Activated naive CD4-positive, alpha-beta T cell treated with anti-CD3 and anti-CD28 coated beads, Interleukin-2, amount 50 U/mL, for 72 hours (primary cell): ENCODE data around the gene LIX1. TPM values are rescaled to one million over a fixed set of nuclear protein-coding genes. Genes with fewer than 3 reads are reported as not detected.
"Not testable (repeated sequence)": the region's sequence is repeated elsewhere in the genome, so short reads cannot be mapped to it uniquely, and the experiment has no call there.

ENCODE experiments used
- ATAC-seq, 2 donors: fragments of 150-1000 bp; cut with Tn5 transposase; 2 replicates each; pipeline ENCODE4 v1.10.0; 2021; ENCODE audit warnings: mild to moderate bottlenecking in 2 of 2, moderate library complexity in 2 of 2
- DNase-seq, 2 donors: peaks; one replicate each; pipeline ENCODE4 v3.0.0; 2021 to 2022; ENCODE audit warnings: low spot score in 2 of 2
- H3K27ac Mint-ChIP-seq, 2 donors: one replicate each; pipeline ENCODE4 v1.8.0; 2022; ENCODE audit warnings: mild to moderate bottlenecking in 2 of 2, mixed read lengths in 2 of 2
- H3K36me3 Mint-ChIP-seq, 2 donors: one replicate each; pipeline ENCODE4 v1.8.0; 2022; ENCODE audit warnings: mixed read lengths in 2 of 2
- H3K9me3 Mint-ChIP-seq, 2 donors: one replicate each; pipeline ENCODE4 v1.8.0; 2022; ENCODE audit warnings: mixed read lengths in 2 of 2
- total RNA-seq, 2 donors: library from RNA; stranded (reverse); gene quantifications; one replicate each; pipeline ENCODE4 v1.2.3, GENCODE V29; 2022

Gene LIX1
- total RNA-seq, 2 donors from 2014 or later, result not detected

DNA sequence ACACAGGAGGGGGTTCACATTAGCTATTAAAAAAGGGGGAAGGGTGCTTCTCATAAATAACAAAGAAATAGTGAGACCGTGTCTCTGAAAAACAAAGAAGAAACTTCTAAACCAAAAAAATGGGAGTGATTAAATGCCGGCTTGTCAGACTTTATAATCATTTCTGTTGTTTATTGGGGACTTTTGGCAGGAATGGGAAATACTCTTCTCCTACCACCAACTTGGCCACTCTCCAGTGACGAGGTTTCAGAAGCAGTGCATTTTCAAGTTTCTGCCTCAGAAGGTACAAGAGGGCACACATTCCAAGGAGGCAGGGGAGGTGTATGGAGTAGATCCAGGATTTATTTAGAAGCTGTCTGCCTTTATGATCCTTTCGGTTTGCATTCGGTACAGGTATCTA lies 46.2 kb downstream of the LIX1 start:
- Mint-ChIP-seq H3K27ac (no peak overlapping the region), H3K9me3 (no peaks in the 10 kb centered on the region), H3K36me3 (no peaks in the 10 kb centered on the region)
- ATAC-seq (no peak), DNase-seq (no peak)

DNA sequence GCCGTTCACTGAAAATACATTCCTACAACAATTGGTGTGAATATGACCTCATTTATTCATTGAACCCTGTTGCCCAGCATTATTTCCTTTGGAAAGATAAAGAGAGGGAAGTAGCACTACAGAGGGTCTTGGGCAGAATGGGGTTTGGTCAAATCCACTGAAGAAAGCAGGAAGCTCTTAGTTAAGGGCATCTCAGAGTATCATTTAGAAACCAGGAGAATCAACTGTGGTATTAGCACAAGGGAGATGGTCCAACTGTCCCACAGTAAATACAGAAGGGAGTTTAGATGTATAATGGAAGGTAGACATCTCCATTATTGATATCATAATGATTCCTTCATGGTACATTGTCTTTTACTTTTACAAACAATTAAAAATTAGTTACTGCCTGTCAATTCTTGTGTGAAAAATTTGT lies 47.1 kb downstream of the LIX1 start:
- Mint-ChIP-seq H3K27ac (peak overlapping the region; percentile 36 to 37), H3K36me3 (no peaks in the 10 kb centered on the region), H3K9me3 (no peaks in the 10 kb centered on the region)
- peak; percentile 48 to 60 for ATAC-seq
- no peak for DNase-seq

DNA sequence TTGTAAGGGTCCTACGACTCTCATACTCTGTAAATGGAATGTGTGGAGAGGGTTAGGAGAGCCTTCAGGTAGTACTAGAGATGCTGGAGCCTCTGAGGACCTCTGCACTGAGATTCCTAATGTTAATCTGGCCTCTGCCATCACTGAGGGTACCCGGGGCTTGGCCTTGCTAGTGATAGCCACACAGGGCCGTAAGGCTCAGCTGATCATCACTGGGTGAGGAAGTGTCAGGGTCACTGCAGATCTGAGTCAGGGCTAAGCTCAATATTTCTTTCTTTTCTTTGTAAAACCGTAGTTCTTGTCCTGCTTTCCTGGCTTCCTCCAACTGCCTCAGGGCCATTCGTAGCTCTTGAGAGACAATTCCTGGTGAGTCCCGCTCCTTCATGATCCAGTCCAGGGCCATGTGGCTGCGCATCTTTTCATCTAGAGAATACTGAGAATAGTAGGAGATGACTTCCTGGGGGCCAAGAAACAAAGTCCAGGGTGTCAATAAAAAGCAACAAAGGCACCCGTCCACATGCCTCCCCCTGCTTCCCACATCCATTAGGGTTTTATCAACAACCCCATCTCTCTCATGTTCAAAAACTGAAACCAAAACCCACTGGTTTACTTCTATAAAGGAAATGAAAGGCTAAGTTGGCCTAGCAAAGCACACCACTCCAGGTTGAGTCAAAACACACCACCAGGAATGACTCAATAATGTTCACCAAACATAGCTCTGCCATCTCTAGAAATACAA lies 47.7 kb downstream of the LIX1 start:
- ATAC-seq (peak; percentile 98 to 100), DNase-seq (peak in 1 of 2 donors; percentile 35)
- Mint-ChIP-seq H3K27ac (peak overlapping the region; percentile 36 to 37), H3K9me3 (no peaks in the 10 kb centered on the region), H3K36me3 (no peaks in the 10 kb centered on the region)

DNA sequence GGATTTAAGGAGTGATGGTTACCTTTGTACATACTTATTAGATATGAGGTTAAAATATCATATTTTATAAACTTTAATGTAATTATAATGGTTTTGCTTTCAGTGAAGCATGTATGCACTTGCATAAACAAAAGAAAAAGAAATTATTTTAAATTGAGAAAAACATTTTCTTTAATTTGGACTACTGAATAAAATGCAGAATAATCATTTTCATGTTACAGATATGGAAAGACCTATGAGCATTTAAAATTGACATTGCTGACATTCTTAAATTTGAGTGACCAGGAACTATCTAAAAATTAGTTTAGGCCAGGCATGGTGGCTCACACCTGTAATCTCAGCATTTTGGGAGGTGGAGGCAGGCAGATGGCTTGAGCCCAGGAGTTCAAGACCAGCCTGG lies 49.2 kb downstream of the LIX1 start:
- DNase-seq (no peak), ATAC-seq (no peak)
- Mint-ChIP-seq H3K27ac (no peak overlapping the region), H3K36me3 (no peaks in the 10 kb centered on the region), H3K9me3 (no peaks in the 10 kb centered on the region)

DNA sequence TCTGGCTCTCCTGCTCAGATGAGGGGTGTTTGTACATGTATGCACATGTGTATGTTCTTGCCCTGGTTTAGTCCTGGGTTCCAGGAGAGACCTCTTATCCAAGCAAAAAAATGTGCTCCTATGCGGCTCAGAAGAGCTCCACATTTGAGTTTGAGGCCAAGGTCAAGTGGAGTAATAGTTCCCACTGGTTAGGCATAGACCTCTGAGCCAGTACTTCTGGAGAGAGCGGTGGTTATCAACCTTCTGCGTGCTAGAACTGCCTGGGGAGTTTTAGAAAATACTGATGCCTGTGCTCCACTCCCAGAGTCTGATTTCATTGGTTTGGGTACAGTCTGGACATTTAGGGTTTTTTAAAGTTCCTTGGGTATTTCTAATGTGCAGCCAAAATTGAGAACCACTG lies 51.5 kb downstream of the LIX1 start:
- Mint-ChIP-seq H3K36me3 (no peaks in the 10 kb centered on the region), H3K9me3 (no peaks in the 10 kb centered on the region), H3K27ac (no peak overlapping the region)
- DNase-seq (no peak), ATAC-seq (no peak)

DNA sequence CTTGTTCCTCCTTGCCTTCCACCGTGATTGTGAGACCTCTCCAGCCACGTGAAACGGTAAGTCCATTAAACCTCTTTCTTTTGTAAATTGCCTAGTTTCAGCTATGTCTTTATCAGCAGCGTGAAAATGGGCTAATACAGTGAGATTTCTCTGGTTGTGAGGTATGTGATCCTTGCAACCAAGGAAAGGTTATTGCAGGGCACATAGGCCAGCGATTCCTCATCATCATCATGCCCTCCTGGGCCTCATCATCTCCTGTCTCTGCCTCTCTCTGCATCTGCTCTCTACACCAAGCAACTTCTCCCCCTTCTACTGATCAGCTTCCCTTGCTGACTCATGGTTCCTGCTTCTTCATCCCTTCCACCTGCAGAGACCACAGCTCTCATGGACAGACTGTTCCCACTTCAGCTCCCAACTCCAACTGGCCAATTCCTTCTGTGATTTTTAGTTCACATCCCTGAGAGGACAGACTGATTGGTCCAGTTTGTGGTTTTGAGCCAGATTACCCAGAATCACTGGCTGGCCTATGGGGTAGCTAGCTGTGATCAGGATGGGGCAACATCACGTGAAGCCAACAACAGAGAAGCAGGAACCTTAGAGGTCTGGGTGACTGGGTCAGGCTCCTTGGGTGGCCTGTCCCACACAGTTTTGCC lies 53.1 kb downstream of the LIX1 start:
- H3K27ac Mint-ChIP-seq, result no peak overlapping the region
- H3K36me3 Mint-ChIP-seq, result peaks cover 4 to 5% of the 10 kb centered on the region in 2 donors

DNA sequence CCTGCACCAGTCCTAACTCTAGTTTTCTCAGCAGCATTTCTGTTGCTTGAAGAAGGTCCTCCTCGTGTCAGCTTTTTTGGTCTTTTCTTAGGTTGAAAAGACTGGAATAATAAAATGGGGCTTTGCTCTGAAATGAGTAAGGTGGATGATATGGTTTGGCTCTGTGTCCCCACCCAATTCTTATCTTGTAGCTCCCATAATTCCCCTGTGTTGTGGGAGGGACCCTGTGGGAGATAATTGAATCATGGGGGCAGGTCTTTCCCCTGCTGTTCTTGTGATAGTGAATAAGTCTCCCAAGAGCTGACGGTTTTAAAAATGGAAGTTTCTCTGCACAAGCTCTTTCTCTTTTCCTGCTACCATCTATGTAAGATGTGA lies 53.6 kb downstream of the LIX1 start:
- ATAC-seq, result no peak

More for the DNA sequence above, 53.1 kb downstream of the LIX1 start:
- no peak for ATAC-seq
- DNase-seq, result no peak
- peaks cover 0 to 6% of the 10 kb centered on the region in 2 donors for H3K9me3 Mint-ChIP-seq

DNA sequence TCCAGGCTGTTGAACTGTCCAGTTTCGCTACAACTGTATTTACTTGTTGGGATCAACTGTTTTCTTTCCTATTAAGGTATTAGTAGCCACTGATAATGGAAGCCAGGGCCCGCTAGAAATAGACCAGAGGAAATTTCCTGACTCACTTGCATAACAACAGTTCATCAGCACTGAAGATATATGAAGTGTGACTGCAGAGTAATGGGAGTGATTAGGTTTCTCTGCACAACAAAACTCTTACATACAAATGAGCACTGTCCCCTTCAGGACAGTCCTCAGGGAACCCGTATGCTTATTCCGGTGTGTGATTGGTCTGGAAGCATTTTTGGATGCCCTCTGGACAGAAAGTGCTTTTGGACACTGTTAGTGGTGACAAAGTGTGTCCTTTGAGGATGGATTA lies 55.3 kb downstream of the LIX1 start:
- Mint-ChIP-seq H3K36me3 (peaks cover 5 to 7% of the 10 kb centered on the region in 2 donors), H3K27ac (no peak overlapping the region), H3K9me3 (peaks cover 0 to 6% of the 10 kb centered on the region in 2 donors)
- no peak for DNase-seq
- ATAC-seq, result no peak

More for the DNA sequence above, 53.6 kb downstream of the LIX1 start:
- no peak overlapping the region for H3K27ac Mint-ChIP-seq
- no peak for DNase-seq
- peaks cover 5 to 7% of the 10 kb centered on the region in 2 donors for H3K36me3 Mint-ChIP-seq
- peaks cover 0 to 6% of the 10 kb centered on the region in 2 donors for H3K9me3 Mint-ChIP-seq

DNA sequence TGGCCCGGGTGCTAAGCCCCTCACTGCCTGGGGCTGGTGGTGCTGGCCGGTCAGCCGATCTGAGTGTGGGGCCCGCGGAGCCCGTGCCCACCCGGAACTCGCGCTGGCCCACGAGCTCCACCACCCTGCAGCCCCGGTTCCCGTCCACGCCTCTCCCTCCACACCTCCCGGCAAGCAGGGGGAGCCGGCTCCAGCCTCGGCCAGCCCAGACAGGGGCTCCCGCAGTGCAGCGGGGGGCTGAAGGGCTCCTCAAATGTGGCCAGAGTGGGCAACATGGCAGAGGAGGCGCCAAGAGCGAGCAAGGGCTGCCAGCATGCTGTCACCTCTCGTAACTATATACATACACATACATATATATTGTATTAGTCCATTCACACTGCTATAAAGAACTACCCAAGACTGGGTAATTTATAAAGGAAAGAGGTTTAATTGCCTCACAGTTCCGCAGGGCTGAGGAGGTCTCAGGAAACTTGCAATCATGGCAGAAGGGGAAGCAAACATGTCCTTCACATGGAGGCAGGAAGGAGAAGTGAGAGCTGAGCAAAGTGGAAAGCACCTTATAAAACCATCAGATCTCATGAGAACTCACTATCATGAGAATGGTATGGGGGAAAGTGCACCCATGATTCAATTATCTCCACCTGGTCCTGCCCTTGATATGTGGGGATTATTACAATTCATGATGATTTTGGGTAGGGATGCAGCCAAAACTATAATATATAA lies 56.8 kb downstream of the LIX1 start:
- no peak for DNase-seq
- peaks cover 0 to 6% of the 10 kb centered on the region in 2 donors for H3K9me3 Mint-ChIP-seq
- H3K36me3 Mint-ChIP-seq, result peaks cover 5 to 7% of the 10 kb centered on the region in 2 donors
- H3K27ac Mint-ChIP-seq, result no peak overlapping the region
- no peak for ATAC-seq

DNA sequence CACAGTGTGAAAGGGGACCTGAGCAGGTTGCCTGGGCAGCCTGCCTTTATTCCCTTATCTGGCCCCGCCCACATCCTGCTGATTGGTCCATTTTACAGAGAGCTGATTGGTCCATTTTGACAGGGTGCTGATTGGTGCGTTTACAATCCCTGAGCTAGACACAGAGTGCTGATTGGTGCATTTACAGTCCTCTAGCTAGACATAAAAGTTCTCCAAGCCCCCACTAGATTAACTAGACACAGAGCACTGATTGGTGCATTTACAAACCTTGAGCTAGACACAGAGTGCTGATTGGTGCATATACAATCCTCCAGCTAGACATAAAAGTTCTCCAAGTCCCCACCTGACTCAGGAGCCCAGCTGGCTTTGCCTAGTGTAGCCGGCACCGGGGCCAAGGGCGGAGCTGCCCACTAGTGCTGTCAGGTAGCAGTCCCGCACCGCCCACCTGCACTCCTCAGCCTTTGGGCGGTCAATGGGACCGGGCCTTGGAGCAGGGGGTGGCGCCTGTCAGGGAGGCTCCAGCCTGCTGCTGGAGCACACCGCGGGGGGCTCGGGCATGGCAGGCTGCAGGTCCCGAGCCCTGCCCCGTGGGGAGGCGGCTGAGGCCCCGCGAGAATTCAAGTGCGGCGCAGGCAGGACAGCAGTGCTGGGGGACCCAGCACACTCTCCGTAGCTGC lies 57.5 kb downstream of the LIX1 start:
- not testable (repeated sequence) for H3K27ac Mint-ChIP-seq, DNase-seq, H3K36me3 Mint-ChIP-seq, H3K9me3 Mint-ChIP-seq, ATAC-seq

DNA sequence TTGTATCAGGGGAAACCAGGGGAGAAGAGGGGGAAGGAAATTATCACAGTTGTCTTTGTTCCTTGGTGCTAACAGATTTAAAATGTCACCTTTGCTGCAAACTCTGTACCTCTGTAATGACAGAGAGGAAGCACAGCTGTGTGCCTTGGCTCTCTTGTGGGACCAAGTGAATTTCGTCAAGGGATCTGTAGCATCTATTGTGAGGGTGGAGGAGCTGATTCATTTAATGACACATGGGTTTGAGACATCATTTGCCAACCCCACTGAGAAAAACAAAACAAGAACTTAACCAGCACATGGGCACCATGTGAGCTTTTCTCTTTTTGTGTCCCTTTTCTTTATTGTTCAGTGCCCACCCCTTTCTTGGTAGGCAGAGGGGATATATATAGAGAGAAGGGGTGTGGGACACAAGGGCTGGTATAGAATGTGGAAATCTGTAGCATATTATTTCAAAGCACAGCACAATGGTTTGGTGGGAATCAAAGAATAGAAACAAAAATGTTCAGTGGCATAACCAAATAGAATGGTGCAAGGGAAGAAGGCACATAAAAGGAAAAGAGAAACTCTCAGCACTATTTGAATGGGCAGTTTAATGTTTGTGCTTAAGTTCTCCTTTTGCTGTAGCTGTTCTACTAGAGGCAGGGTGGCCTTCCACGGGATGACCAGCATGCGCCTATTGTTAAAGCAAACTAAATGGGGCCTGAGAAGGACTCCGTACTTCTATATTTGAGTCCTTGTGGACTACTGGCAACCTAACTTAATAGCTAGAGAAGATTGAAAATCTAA lies 63.3 kb downstream of the LIX1 start:
- no peak overlapping the region for H3K27ac Mint-ChIP-seq
- ATAC-seq (peak; percentile 24 to 83), DNase-seq (no peak)
- no peaks in the 10 kb centered on the region for H3K9me3 Mint-ChIP-seq
- H3K36me3 Mint-ChIP-seq, result peaks cover 0 to 1% of the 10 kb centered on the region in 2 donors

DNA sequence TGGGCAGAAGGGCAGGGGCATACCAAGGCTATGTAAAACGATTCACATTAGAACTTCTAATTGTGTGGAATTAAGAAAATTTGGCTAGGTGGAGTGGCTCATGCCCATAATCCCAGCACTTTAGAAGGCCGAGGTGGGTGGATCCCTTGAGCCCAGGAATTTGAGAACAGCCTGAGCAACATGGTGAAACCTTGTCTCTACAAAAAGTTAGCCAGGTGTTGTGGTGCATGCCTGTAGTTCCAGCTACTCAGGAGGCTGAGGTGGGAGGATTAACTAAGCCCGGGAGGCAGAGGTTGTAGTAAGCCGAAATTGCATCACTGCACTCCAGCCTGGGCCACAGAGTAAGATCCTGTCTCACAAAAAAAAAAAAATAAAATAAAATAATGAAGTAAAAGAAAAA lies 65.2 kb downstream of the LIX1 start:
- Mint-ChIP-seq H3K36me3 (peaks cover 0 to 4% of the 10 kb centered on the region in 2 donors), H3K27ac (no peak overlapping the region), H3K9me3 (no peaks in the 10 kb centered on the region)
- ATAC-seq (no peak), DNase-seq (no peak)

DNA sequence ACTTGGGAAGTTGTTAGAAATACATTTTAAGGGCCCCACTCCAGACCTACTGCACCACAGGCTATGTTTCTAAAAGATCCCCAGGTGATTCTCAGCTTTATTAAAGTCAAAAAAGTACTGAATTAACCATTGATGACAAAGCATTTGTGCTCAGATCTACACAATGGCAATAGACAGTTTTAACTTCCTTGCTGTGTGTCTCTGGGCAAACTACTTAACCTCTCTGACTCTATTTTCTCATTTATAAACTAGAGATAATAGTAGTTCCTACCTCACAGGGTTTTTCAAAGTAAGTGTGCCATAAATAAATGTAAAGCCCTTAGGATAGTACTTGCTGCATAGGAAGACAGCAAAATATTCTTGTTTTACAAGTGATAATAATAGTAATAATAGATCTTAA lies 66.3 kb downstream of the LIX1 start:
- DNase-seq (no peak), ATAC-seq (no peak)
- H3K27ac Mint-ChIP-seq, result no peak overlapping the region
- peaks cover 0 to 4% of the 10 kb centered on the region in 2 donors for H3K36me3 Mint-ChIP-seq
- H3K9me3 Mint-ChIP-seq, result no peaks in the 10 kb centered on the region

DNA sequence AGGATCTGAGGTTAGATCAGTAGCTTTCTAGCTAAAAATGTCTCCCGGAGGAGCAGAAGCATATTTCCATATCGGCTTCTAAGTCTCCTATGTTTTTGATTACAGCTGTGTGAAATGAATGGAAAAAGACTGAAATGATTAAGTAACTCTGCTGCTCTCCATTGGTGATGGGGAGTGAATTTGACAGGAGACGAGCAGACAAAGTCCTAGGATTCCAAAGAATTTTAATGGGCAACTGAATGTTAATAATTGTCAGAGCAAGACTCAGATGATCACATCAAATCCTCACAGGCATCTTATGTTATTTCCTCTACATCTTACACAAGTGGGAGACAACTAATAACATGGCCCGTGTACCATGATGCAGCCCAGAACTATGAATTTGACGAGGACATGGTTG lies 66.8 kb downstream of the LIX1 start:
- Mint-ChIP-seq H3K27ac (no peak overlapping the region), H3K9me3 (no peaks in the 10 kb centered on the region), H3K36me3 (peaks cover 0 to 4% of the 10 kb centered on the region in 2 donors)
- DNase-seq (no peak), ATAC-seq (no peak)

DNA sequence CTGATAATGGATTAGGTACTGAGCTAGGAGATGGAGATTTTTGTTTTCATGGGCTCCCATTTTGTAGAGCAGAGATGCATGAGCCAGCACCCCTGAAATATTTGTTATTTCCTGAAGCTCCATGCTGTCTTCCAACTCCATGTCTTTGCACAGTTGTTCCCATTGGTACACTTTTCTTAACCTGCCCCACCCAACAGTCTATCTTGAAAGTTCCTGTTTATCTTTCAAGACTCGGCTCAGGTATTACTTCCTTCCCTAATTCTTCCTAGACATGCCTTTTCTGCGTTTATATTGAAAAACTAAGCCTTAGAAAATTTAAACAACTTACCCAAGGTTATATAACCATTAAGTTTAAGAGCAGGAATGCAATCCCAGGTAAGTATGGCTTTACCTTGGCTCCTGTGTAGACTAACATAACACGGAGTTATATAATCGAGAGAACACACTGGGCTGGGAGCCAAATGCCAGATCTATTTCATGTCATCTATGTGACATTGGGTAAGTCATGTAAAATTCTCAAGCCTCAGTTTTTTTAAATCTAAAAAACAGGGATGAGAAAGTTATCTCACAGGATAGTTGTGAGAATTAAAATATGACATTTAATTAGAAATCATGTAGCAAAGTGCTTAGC lies 67.4 kb downstream of the LIX1 start:
- no peak for DNase-seq
- peaks cover 0 to 4% of the 10 kb centered on the region in 2 donors for H3K36me3 Mint-ChIP-seq
- H3K9me3 Mint-ChIP-seq, result no peaks in the 10 kb centered on the region
- H3K27ac Mint-ChIP-seq, result no peak overlapping the region
- ATAC-seq, result no peak

DNA sequence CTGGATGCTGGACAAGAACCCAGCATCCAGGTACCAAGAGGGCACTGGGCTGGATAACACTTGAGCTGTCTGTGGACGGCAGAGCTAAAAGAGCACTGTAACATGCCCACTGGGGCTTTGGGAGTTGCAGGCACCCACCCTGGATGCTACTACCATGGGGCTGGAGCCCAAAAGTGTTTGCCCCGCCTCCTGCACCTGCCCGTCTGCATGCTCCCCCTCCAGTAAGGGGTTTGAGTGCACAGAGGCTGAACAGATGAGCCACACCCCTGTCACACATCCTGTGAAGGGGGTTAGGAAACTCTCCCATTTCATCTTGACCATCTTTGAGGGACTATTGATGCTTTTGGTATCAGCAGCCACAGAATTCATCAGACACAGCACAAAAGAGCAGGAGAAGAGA lies 69.0 kb downstream of the LIX1 start:
- ATAC-seq, result no peak
- H3K36me3 Mint-ChIP-seq, result peaks cover 0 to 4% of the 10 kb centered on the region in 2 donors
- no peak for DNase-seq
- no peaks in the 10 kb centered on the region for H3K9me3 Mint-ChIP-seq
- no peak overlapping the region for H3K27ac Mint-ChIP-seq
